Cardiac muscle cell (in vitro differentiated cells and primary cell): ENCODE results near the gene ZSCAN30. TPM values are rescaled to one million over a fixed set of nuclear protein-coding genes. Genes with fewer than 3 reads are reported as not detected.
"Not testable (repeated sequence)": the region's sequence is repeated elsewhere in the genome, so short reads cannot be mapped to it uniquely, and the experiment has no call there.

Experiments
- DNase-seq, 2 donors: peaks; one replicate each; pipeline versions ENCODE4 v3.0.0 to v3.0.0-alpha.2; 2010 to 2017; ENCODE audit warnings: low read depth in 1 of 2, low spot score in 1 of 2
- H3K27ac ChIP-seq: fragments of 200-600 bp; sonication (generic); 2 replicates; pipeline ENCODE4 v1.5.1; 2016
- H3K27me3 ChIP-seq: fragments of 200-600 bp; sonication (generic); 2 replicates; pipeline ENCODE4 v1.6.0; 2016; ENCODE audit warnings: control low read depth
- H3K36me3 ChIP-seq: fragments of 200-600 bp; sonication (generic); 2 replicates; pipeline ENCODE4 v1.5.1; 2016; ENCODE audit warnings: control low read depth
- H3K4me1 ChIP-seq: fragments of 200-600 bp; sonication (generic); 2 replicates; pipeline ENCODE4 v1.8.1; 2017; ENCODE audit warnings: low read depth, mild to moderate bottlenecking, mixed run types
- H3K4me3 ChIP-seq: fragments of 200-600 bp; sonication (generic); 2 replicates; pipeline ENCODE4 v1.5.1; 2016; ENCODE audit warnings: mild to moderate bottlenecking
- H3K9me3 ChIP-seq: fragments of 200-600 bp; sonication (generic); 2 replicates; pipeline ENCODE4 v1.5.1; 2017; ENCODE audit warnings: low read depth, mild to moderate bottlenecking, control low read depth
- polyA plus RNA-seq: library from polyadenylated mRNA; unstranded; fragments of >200 nt; fragmentation: Nextera tagmentation; extraction: Ambion mirVana; gene quantifications from 2 replicates; pipeline ENCODE4 v1.2.1, GENCODE V29; 2016
- total RNA-seq: library from RNA; depleted of rRNA; stranded (reverse); fragments of >200 nt; gene quantifications from 2 replicates; pipeline ENCODE4 v1.2.3, GENCODE V29; 2016
- TF ChIP-seq, protein P1 (sequence below): IDR thresholded peaks from 2 replicates; pipeline ENCODE4 v1.5.1; 2012; ENCODE audit warnings: low read depth, mild to moderate bottlenecking, low read length

The ZSCAN30 gene
- total and polyA plus RNA-seq, 2 experiments from 2014 or later, result 19.5 to 29.5 TPM

DNA sequence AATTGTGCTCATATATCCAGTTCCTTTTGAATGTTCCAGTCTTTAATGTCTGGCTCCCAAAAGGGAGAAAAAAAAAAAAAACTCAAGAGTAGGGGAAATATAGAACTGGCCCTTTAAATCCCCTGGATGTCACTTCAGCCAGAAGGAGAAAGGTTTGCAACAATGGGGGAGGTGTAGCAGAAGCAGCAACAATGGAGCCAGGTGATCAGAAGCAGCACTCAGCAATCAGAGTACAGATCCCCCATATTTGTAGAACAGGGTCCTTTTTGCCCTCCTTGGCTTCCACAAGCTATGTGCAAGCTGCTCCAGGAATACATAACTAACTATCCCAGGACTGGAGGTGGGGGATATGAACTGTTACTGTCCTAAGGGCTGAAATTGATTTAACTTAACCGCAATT is 75.0 kb downstream of the ZSCAN30 start:
- no peaks in the 10 kb centered on the region for H3K9me3 ChIP-seq
- no peaks in the 10 kb centered on the region for H3K27me3 ChIP-seq
- H3K4me3 ChIP-seq, result no peak overlapping the region
- no peaks in the 10 kb centered on the region for H3K36me3 ChIP-seq
- H3K4me1 ChIP-seq, result peaks cover 5% of the 10 kb centered on the region
- DNase-seq, result peak in 1 of 2 donors; percentile 15
- TF ChIP-seq, protein P1, sequence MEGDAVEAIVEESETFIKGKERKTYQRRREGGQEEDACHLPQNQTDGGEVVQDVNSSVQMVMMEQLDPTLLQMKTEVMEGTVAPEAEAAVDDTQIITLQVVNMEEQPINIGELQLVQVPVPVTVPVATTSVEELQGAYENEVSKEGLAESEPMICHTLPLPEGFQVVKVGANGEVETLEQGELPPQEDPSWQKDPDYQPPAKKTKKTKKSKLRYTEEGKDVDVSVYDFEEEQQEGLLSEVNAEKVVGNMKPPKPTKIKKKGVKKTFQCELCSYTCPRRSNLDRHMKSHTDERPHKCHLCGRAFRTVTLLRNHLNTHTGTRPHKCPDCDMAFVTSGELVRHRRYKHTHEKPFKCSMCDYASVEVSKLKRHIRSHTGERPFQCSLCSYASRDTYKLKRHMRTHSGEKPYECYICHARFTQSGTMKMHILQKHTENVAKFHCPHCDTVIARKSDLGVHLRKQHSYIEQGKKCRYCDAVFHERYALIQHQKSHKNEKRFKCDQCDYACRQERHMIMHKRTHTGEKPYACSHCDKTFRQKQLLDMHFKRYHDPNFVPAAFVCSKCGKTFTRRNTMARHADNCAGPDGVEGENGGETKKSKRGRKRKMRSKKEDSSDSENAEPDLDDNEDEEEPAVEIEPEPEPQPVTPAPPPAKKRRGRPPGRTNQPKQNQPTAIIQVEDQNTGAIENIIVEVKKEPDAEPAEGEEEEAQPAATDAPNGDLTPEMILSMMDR, result no peak
- no peak overlapping the region for H3K27ac ChIP-seq

DNA sequence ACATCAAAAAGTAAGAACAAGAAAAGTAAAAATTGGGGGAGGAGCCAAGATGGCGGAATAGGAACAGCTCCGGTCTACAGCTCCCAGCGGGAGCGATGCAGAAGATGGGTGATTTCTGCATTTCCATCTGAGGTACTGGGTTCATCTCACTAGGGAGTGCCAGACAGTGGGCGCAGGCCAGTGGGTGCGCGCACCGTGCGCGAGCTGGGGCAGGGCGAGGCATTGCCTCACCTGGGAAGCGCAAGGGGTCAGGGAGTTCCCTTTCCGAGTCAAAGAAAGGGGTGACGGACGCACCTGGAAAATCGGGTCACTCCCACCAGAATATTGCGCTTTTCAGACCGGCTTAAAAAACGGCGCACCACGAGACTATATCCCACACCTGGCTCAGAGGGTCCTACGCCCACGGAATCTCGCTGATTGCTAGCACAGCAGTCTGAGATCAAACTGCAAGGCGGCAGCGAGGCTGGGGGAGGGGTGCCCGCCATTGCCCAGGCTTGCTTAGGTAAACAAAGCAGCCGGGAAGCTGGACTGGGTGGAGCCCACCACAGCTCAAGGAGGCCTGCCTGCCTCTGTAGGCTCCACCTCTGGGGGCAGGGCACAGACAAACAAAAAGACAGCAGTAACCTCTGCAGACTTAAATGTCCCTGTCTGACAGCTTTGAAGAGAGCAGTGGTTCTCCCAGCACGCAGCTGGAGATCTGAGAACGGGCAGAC is 84.1 kb downstream of the ZSCAN30 start:
- H3K4me1 ChIP-seq, H3K4me3 ChIP-seq, H3K27ac ChIP-seq, H3K27me3 ChIP-seq, DNase-seq, H3K9me3 ChIP-seq, H3K36me3 ChIP-seq: not testable (repeated sequence)

DNA sequence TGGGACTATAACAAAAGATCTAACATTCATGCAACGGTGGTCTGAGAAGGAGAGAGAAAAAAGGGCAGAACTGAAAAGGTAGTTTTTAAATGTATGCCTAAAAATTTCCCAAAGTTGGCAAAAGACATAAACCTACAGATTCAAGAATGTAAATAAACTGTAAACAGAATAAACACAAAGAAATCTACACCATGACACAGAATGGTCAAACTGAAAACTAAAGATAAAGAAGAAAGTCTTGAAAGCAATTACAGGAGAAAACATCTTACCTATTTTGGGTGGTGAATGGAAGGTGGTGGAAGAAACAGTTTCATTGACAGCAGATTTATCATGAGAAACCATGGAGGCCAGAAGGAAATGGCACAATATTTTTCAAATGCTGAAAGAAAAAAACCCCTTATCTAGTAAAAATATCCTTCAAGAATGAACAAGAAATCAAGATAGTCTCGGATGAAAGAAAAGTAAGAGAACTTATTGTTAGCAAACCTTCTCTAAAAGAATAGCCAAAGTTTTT is 84.8 kb downstream of the ZSCAN30 start:
- no peaks in the 10 kb centered on the region for H3K9me3 ChIP-seq
- H3K27me3 ChIP-seq, result no peaks in the 10 kb centered on the region
- no peak overlapping the region for H3K4me3 ChIP-seq
- TF ChIP-seq, protein P1, result no peak
- no peaks in the 10 kb centered on the region for H3K36me3 ChIP-seq
- DNase-seq, result no peak
- H3K4me1 ChIP-seq, result no peaks in the 10 kb centered on the region
- no peak overlapping the region for H3K27ac ChIP-seq

DNA sequence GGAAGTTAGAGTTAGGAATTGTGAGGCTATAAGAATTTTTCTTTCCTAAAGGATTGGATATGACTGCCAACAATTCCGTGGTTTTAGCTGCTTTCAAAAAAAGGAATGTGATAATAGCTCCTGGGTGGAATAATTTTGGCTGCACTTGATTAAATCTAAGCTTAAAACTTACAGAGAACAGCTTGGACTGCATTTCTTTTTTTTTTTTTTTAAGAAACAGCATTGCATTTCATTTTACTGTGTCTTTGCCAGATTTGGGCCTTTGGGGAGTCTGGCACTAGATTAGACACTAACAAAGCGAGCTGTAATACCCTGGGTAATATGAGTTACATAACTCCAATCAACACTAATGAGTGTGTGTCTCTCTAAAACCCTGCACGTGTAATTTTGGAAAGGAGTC is 87.0 kb downstream of the ZSCAN30 start:
- Histone ChIP-seq H3K4me3 (no peak overlapping the region), H3K9me3 (no peaks in the 10 kb centered on the region), H3K4me1 (no peaks in the 10 kb centered on the region), H3K36me3 (no peaks in the 10 kb centered on the region), H3K27ac (no peak overlapping the region), H3K27me3 (no peaks in the 10 kb centered on the region)
- DNase-seq, result peak in 1 of 2 donors; percentile 84
- TF ChIP-seq, protein P1, result no peak

DNA sequence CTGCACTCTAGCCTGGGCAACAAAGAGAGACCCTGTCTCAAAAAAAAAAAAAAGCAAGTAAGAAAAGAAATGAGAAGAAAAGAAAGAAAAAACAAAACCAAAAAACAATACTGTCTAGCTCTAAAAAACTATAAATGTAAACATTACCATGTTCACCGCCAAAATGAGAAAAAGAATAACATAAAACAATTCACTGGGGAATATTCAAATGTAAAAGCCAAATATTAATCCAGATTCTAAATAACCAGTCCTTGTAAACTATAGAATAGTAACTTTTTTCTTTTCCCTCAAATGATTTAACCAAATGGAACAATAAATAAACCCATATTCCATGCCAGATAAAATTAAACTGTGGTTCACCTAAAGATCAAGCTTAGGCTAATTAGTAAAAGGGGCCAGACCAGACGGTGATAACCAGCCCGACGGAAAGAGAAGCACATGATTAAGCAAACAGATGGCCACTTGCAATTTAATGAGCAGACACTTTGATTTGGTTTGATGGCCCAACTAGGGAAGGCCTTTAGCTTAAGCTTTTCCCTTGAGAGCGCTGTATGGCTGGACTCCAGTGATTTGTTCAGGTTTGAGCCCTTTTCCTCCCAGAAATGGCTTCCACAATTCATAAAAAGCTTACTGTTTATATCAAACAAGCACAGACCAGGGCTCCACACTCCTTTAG is 88.6 kb downstream of the ZSCAN30 start:
- H3K36me3 ChIP-seq, result no peaks in the 10 kb centered on the region
- H3K9me3 ChIP-seq, result no peaks in the 10 kb centered on the region
- TF ChIP-seq, protein P1, result no peak

More for the DNA sequence above, 88.6 kb downstream of the ZSCAN30 start:
- no peaks in the 10 kb centered on the region for H3K27me3 ChIP-seq
- H3K4me1 ChIP-seq, result no peaks in the 10 kb centered on the region
- H3K27ac ChIP-seq, result no peak overlapping the region
- no peak for DNase-seq
- no peak overlapping the region for H3K4me3 ChIP-seq

Other genes with a start within 250 kb of the ZSCAN30 start
- 20.3 and 22.3 TPM in 2 replicates for gene MAPRE2, start 248.8 kb downstream of the ZSCAN30 start, total RNA-seq
- 31.0 and 31.9 TPM in 2 replicates for gene MAPRE2, start 248.8 kb downstream of the ZSCAN30 start, polyA plus RNA-seq
- gene ZNF397, start 49.2 kb downstream of the ZSCAN30 start, total RNA-seq, result 16.8 and 21.5 TPM in 2 replicates
- 8.8 and 10.2 TPM in 2 replicates for gene ZNF397, start 49.2 kb downstream of the ZSCAN30 start, polyA plus RNA-seq
- gene ZNF24, start 54.2 kb upstream of the ZSCAN30 start, total RNA-seq, result 30.7 and 38.5 TPM in 2 replicates
- gene ZNF24, start 54.2 kb upstream of the ZSCAN30 start, polyA plus RNA-seq, result 41.1 and 55.4 TPM in 2 replicates
- 2.8 TPM in 2 replicates for gene ZNF396, start 87.1 kb upstream of the ZSCAN30 start, total RNA-seq
- 3.8 and 8.2 TPM in 2 replicates for gene ZNF396, start 87.1 kb upstream of the ZSCAN30 start, polyA plus RNA-seq
- gene INO80C, start 207.7 kb upstream of the ZSCAN30 start, total RNA-seq, result 10.7 and 13.5 TPM in 2 replicates
- 25.0 and 27.8 TPM in 2 replicates for gene INO80C, start 207.7 kb upstream of the ZSCAN30 start, polyA plus RNA-seq